ENCODE measurements around the gene CFAP299. TPM values are rescaled to one million over a fixed set of nuclear protein-coding genes. Genes with fewer than 3 reads are reported as not detected.

Gene CFAP299
- total RNA-seq, 1 experiment from 2014 or later, result not detected

- no peaks in the 10 kb centered on the region for H3K27me3 ChIP-seq (ENCODE audit: insufficient read depth, low read depth)
- intact Hi-C loops (cut with micrococcal nuclease; ENCODE audit: unreplicated experiment), result no loop called here
- H3K9me2 ChIP-seq (ENCODE audit: insufficient read depth), result no peaks in the 10 kb centered on the region
- ChIA-PET POLR2A (ENCODE audit: unreplicated experiment) (no interaction called here), CTCF (no interaction called here)
- no peak for TF ChIP-seq CTCF (conservative IDR thresholded peaks at IDR 0.05)
- TF ChIP-seq EZH2 (IDR thresholded peaks at IDR 0.05; ENCODE audit: low read depth), result no peak
- H2AFZ ChIP-seq, result no peak overlapping the region
- H3K27ac ChIP-seq, result no peak overlapping the region
- no peaks in the 10 kb centered on the region for H4K20me1 ChIP-seq (ENCODE audit: insufficient read depth)
- H3K4me2 ChIP-seq, result no peak overlapping the region
- H3K79me2 ChIP-seq (ENCODE audit: low read depth), result no peaks in the 10 kb centered on the region
- H3K4me3 ChIP-seq, result no peak overlapping the region
- DNase-seq, result no peak
- no TSS peak for BruUV-seq (replicated peaks)
- no peaks in the 10 kb centered on the region for H3K9me3 ChIP-seq (ENCODE audit: insufficient read depth, low read depth)
- H3K4me1 ChIP-seq (replicated peaks; ENCODE audit: insufficient read depth), result no peaks in the 10 kb centered on the region
- no peaks in the 10 kb centered on the region for H3K36me3 ChIP-seq (ENCODE audit: low read depth)
- H3F3A ChIP-seq (ENCODE audit: insufficient read depth, low read depth), result no peaks in the 10 kb centered on the region
These were observed 205.4 kb downstream of the CFAP299 start for GRCh38 chr4:80540785-80541469.

- POLR2A ChIA-PET (ENCODE audit: unreplicated experiment), result no interaction called here
- Histone ChIP-seq H3K4me2 (no peak overlapping the region), H3K9me3 (ENCODE audit: insufficient read depth, low read depth) (no peaks in the 10 kb centered on the region), H4K20me1 (ENCODE audit: insufficient read depth) (no peaks in the 10 kb centered on the region), H3K79me2 (ENCODE audit: low read depth) (no peaks in the 10 kb centered on the region), H3K4me3 (no peak overlapping the region), H3K4me1 (replicated peaks; ENCODE audit: insufficient read depth) (no peaks in the 10 kb centered on the region), H3K36me3 (ENCODE audit: low read depth) (no peaks in the 10 kb centered on the region), H3K9me2 (ENCODE audit: insufficient read depth) (no peaks in the 10 kb centered on the region), H3F3A (ENCODE audit: insufficient read depth, low read depth) (no peaks in the 10 kb centered on the region), H2AFZ (no peak overlapping the region), H3K27ac (no peak overlapping the region), H3K27me3 (ENCODE audit: insufficient read depth, low read depth) (no peaks in the 10 kb centered on the region)
- CTCF ChIA-PET, result no interaction called here
- no peak for TF ChIP-seq CTCF (conservative IDR thresholded peaks at IDR 0.05)
- TF ChIP-seq EZH2 (IDR thresholded peaks at IDR 0.05; ENCODE audit: low read depth), result no peak
- no peak for DNase-seq
- intact Hi-C loops (cut with micrococcal nuclease; ENCODE audit: unreplicated experiment), result no loop called here
- no TSS peak for BruUV-seq (replicated peaks)
These were observed 207.2 kb downstream of the CFAP299 start for GRCh38 chr4:80542747-80543146.

GRCh38 chr4:80560337-80560736 is 224.8 kb downstream of the CFAP299 start:
- Histone ChIP-seq H3F3A (ENCODE audit: insufficient read depth, low read depth) (no peaks in the 10 kb centered on the region), H3K79me2 (ENCODE audit: low read depth) (no peaks in the 10 kb centered on the region), H3K4me1 (replicated peaks; ENCODE audit: insufficient read depth) (no peaks in the 10 kb centered on the region), H2AFZ (no peak overlapping the region), H3K9me3 (ENCODE audit: insufficient read depth, low read depth) (no peaks in the 10 kb centered on the region), H3K9me2 (ENCODE audit: insufficient read depth) (no peaks in the 10 kb centered on the region), H4K20me1 (ENCODE audit: insufficient read depth) (no peaks in the 10 kb centered on the region), H3K4me2 (no peak overlapping the region), H3K4me3 (no peak overlapping the region), H3K36me3 (ENCODE audit: low read depth) (no peaks in the 10 kb centered on the region), H3K27me3 (ENCODE audit: insufficient read depth, low read depth) (no peaks in the 10 kb centered on the region), H3K27ac (no peak overlapping the region)
- ChIA-PET POLR2A (ENCODE audit: unreplicated experiment) (no interaction called here), CTCF (no interaction called here)
- TF ChIP-seq CTCF (conservative IDR thresholded peaks at IDR 0.05) (no peak), EZH2 (IDR thresholded peaks at IDR 0.05; ENCODE audit: low read depth) (no peak)
- no peak for DNase-seq
- intact Hi-C loops (cut with micrococcal nuclease; ENCODE audit: unreplicated experiment), result no loop called here
- BruUV-seq (replicated peaks), result no TSS peak
